HG03175 (cell line): ENCODE results near the gene DMRTA1.
"Not testable (repeated sequence)": the region's sequence is repeated elsewhere in the genome, so short reads cannot be mapped to it uniquely, and the experiment has no call there.

ENCODE experiments used
- ATAC-seq: cut with Tn5 transposase; IDR thresholded peaks from one replicate; pipeline ENCODE4 v1.9.1; 2021; ENCODE audit warnings: mild to moderate bottlenecking, moderate library complexity; ENCODE audit not compliant: unreplicated experiment

The DMRTA1 gene

GRCh38 chr9:22446589-22446949 is at the start of gene DMRTA1:
TSS of gene DMRTA1 (plus strand) at chr9:22446824. CDS start at chr9:22447066, 242 bp downstream.
- ATAC-seq: no peak

GRCh38 chr9:22401671-22402070 is 45.0 kb upstream of the DMRTA1 start:
- ATAC-seq: no peak

GRCh38 chr9:22405869-22406659 is 40.6 kb upstream of the DMRTA1 start:
- no peak for ATAC-seq

- no peak for ATAC-seq
Observed at GRCh38 chr9:22413884-22414283, 32.7 kb upstream of the DMRTA1 start.

GRCh38 chr9:22415941-22416691 is 30.5 kb upstream of the DMRTA1 start:
- no peak for ATAC-seq

- no peak for ATAC-seq
Observed at GRCh38 chr9:22416692-22417060, 29.9 kb upstream of the DMRTA1 start.

GRCh38 chr9:22423566-22423965 is 23.1 kb upstream of the DMRTA1 start:
- no peak for ATAC-seq

- ATAC-seq: no peak
Observed at GRCh38 chr9:22424616-22425015, 22.0 kb upstream of the DMRTA1 start.

- ATAC-seq: no peak
Observed at GRCh38 chr9:22425551-22425950, 21.1 kb upstream of the DMRTA1 start.

- no peak for ATAC-seq
Observed at GRCh38 chr9:22427226-22427880, 19.3 kb upstream of the DMRTA1 start.

GRCh38 chr9:22433691-22434090 is 12.9 kb upstream of the DMRTA1 start:
- no peak for ATAC-seq

- ATAC-seq: not testable (repeated sequence)
Observed at GRCh38 chr9:22435252-22435651, 11.4 kb upstream of the DMRTA1 start.

GRCh38 chr9:22437461-22438067 is 9.1 kb upstream of the DMRTA1 start:
- ATAC-seq: not testable (repeated sequence)

GRCh38 chr9:22440841-22441240 is 5.8 kb upstream of the DMRTA1 start:
- ATAC-seq: no peak

GRCh38 chr9:22446950-22447617 is 460 bp downstream of the DMRTA1 start:
- peak; percentile 58 for ATAC-seq

GRCh38 chr9:22447618-22448305 is 1.1 kb downstream of the DMRTA1 start:
- ATAC-seq: no peak

- no peak for ATAC-seq
Observed at GRCh38 chr9:22449719-22450118, 3.1 kb downstream of the DMRTA1 start.

GRCh38 chr9:22452415-22453010 is 5.9 kb downstream of the DMRTA1 start:
- ATAC-seq: peak; percentile 73

GRCh38 chr9:22454016-22454415 is 7.4 kb downstream of the DMRTA1 start:
- no peak for ATAC-seq

GRCh38 chr9:22455181-22455580 is 8.6 kb downstream of the DMRTA1 start:
- ATAC-seq: no peak
